Right lung (tissue), 10 donors: Measurements from ENCODE around the gene IGF1. TPM values are rescaled to one million over a fixed set of nuclear protein-coding genes. Genes with fewer than 3 reads are reported as not detected.

Experiments
- DNase-seq, 2 donors: peaks; one replicate each; pipeline ENCODE4 v3.0.0-alpha.2; 2013
- long read RNA-seq, 8 donors: transcript quantifications; one replicate each; lab custom pipeline, GENCODE V29; 2026
- polyA plus RNA-seq, 5 donors: library from polyadenylated mRNA; unstranded; fragments of 120-200 nt; gene quantifications; one replicate each; pipeline versions ENCODE4 v1.2.1 to v1.2.3, GENCODE V29; 2013; ENCODE audit warnings: inconsistent platforms in 1 of 5, low replicate concordance in 1 of 5; ENCODE audit not compliant: insufficient read length in 5 of 5, insufficient read depth in 1 of 5

IGF1 gene
- polyA plus RNA-seq: 10 to 100 TPM; 16.5 to 31.3 (median 24.5) TPM
- long read RNA-seq, donor 1, full-length matches to known transcripts: 18 of 18 reads
- long read RNA-seq, donor 1, partial matches to known transcripts: 0 of 18 reads
- long read RNA-seq, donor 1, other reads (novel, unspliced or antisense): 0 of 18 reads
- long read RNA-seq, donor 2, full-length matches to known transcripts: 16 of 16 reads
- long read RNA-seq, donor 2, partial matches to known transcripts: 0 of 16 reads
- long read RNA-seq, donor 2, other reads (novel, unspliced or antisense): 0 of 16 reads
- long read RNA-seq, donor 3, full-length matches to known transcripts: 11 of 24 reads
- long read RNA-seq, donor 3, partial matches to known transcripts: 13 of 24 reads
- long read RNA-seq, donor 3, other reads (novel, unspliced or antisense): 0 of 24 reads
- long read RNA-seq, donor 4, full-length matches to known transcripts: 7 of 13 reads
- long read RNA-seq, donor 4, partial matches to known transcripts: 6 of 13 reads
- long read RNA-seq, donor 4, other reads (novel, unspliced or antisense): 0 of 13 reads
- long read RNA-seq, donor 5, full-length matches to known transcripts: 12 of 12 reads
- long read RNA-seq, donor 5, partial matches to known transcripts: 0 of 12 reads
- long read RNA-seq, donor 5, other reads (novel, unspliced or antisense): 0 of 12 reads
- long read RNA-seq, donor 6, full-length matches to known transcripts: 11 of 16 reads
- long read RNA-seq, donor 6, partial matches to known transcripts: 5 of 16 reads
- long read RNA-seq, donor 6, other reads (novel, unspliced or antisense): 0 of 16 reads
- long read RNA-seq, donor 7, full-length matches to known transcripts: 11 of 11 reads
- long read RNA-seq, donor 7, partial matches to known transcripts: 0 of 11 reads
- long read RNA-seq, donor 7, other reads (novel, unspliced or antisense): 0 of 11 reads
- long read RNA-seq, donor 8, full-length matches to known transcripts: 8 of 8 reads
- long read RNA-seq, donor 8, partial matches to known transcripts: 0 of 8 reads
- long read RNA-seq, donor 8, other reads (novel, unspliced or antisense): 0 of 8 reads

GRCh38 chr12:102480406-102480805, at the start of gene IGF1:
Gene IGF1 (minus strand): TSS chr12:102480563. CDS start chr12:102480381, 182 bp downstream.
- no peak for DNase-seq

GRCh38 chr12:102528111-102528510, 47.7 kb upstream of the IGF1 start:
- DNase-seq: no peak

- DNase-seq: no peak
Observed at GRCh38 chr12:102527171-102527720, 46.9 kb upstream of the IGF1 start.

GRCh38 chr12:102526656-102527055, 46.3 kb upstream of the IGF1 start:
- no peak for DNase-seq

- DNase-seq: no peak
Observed at GRCh38 chr12:102522768-102523167, 42.4 kb upstream of the IGF1 start.

GRCh38 chr12:102521662-102522277, 41.4 kb upstream of the IGF1 start:
- DNase-seq: no peak

- DNase-seq: no peak
Observed at GRCh38 chr12:102518871-102519270, 38.5 kb upstream of the IGF1 start.

- DNase-seq: no peak
Observed at GRCh38 chr12:102514696-102515095, 34.3 kb upstream of the IGF1 start.

- no peak for DNase-seq
Observed at GRCh38 chr12:102513739-102514138, 33.4 kb upstream of the IGF1 start.

GRCh38 chr12:102513272-102513671, 32.9 kb upstream of the IGF1 start:
- no peak for DNase-seq

- no peak for DNase-seq
Observed at GRCh38 chr12:102512523-102512922, 32.2 kb upstream of the IGF1 start.

- no peak for DNase-seq
Observed at GRCh38 chr12:102511575-102511974, 31.2 kb upstream of the IGF1 start.

GRCh38 chr12:102510463-102510862, 30.1 kb upstream of the IGF1 start:
- DNase-seq: no peak

GRCh38 chr12:102510031-102510430, 29.7 kb upstream of the IGF1 start:
- DNase-seq: no peak

- no peak for DNase-seq
Observed at GRCh38 chr12:102509123-102509626, 28.8 kb upstream of the IGF1 start.

GRCh38 chr12:102508052-102508451, 27.7 kb upstream of the IGF1 start:
- DNase-seq: no peak

GRCh38 chr12:102507301-102507700, 26.9 kb upstream of the IGF1 start:
- DNase-seq: no peak

- no peak for DNase-seq
Observed at GRCh38 chr12:102504871-102505270, 24.5 kb upstream of the IGF1 start.

- no peak for DNase-seq
Observed at GRCh38 chr12:102504280-102504679, 23.9 kb upstream of the IGF1 start.

- DNase-seq: no peak
Observed at GRCh38 chr12:102503831-102504230, 23.5 kb upstream of the IGF1 start.

GRCh38 chr12:102503056-102503681, 22.8 kb upstream of the IGF1 start:
- DNase-seq: no peak
